Naive thymus-derived CD4-positive, alpha-beta T cell (primary cell): ENCODE results near the gene CDC20B. TPM values are rescaled to one million over a fixed set of nuclear protein-coding genes. Genes with fewer than 3 reads are reported as not detected.

Experiments
- ATAC-seq: fragments of 150-1000 bp; cut with Tn5 transposase; 2 replicates; pipeline ENCODE4 v1.10.0; 2021; ENCODE audit warnings: mild to moderate bottlenecking, moderate library complexity
- CTCF ChIA-PET: fragments of 350-600 bp; sonication (Branson Sonifier 250); formaldehyde crosslinking; loops from one replicate; lab custom pipeline; 2021; ENCODE audit warnings: antibody characterized with exemption; lab: Charles Lee
- POLR2A ChIA-PET: fragments of 350-600 bp; sonication (Branson Sonifier 250); formaldehyde crosslinking; loops from one replicate; lab custom pipeline; 2021; ENCODE audit warnings: antibody characterized with exemption, inconsistent platforms; lab: Charles Lee
- DNase-seq, 9 donors: peaks; one replicate each; pipeline versions ENCODE4 v3.0.0 to v3.0.0-alpha.2; 2020 to 2022; ENCODE audit warnings: mixed read lengths in 1 of 9
- H3K27ac ChIP-seq: one replicate; pipeline ENCODE4 v1.7.0; 2013; ENCODE audit warnings: mild to moderate bottlenecking, low read depth, low read length, moderate library complexity
- H3K27me3 ChIP-seq, 2 donors: one replicate each; pipeline ENCODE4 v1.7.0; 2013; ENCODE audit warnings: low read length in 2 of 2, mild to moderate bottlenecking in 2 of 2, moderate library complexity in 2 of 2; ENCODE audit not compliant: control insufficient read depth in 2 of 2, insufficient read depth in 2 of 2
- H3K36me3 ChIP-seq, 3 experiments: 1 replicate in 2 of 3; 2 replicates in 1 of 3; pipeline ENCODE4 v1.7.0; 2013; ENCODE audit warnings: low read length in 3 of 3, mild to moderate bottlenecking in 3 of 3, moderate library complexity in 1 of 3; ENCODE audit not compliant: insufficient read depth in 3 of 3, control insufficient read depth in 2 of 3
- H3K4me1 ChIP-seq, 2 donors: one replicate each; pipeline ENCODE4 v1.7.0; 2013; ENCODE audit warnings: low read length in 2 of 2, mild to moderate bottlenecking in 2 of 2, moderate library complexity in 1 of 2; ENCODE audit not compliant: control insufficient read depth in 2 of 2, insufficient read depth in 2 of 2
- H3K4me3 ChIP-seq: 2 replicates; pipeline ENCODE4 v1.7.0; 2013; ENCODE audit warnings: mild to moderate bottlenecking, low read length
- H3K9me3 ChIP-seq, 3 experiments: 1 replicate in 2 of 3; 2 replicates in 1 of 3; pipeline ENCODE4 v1.7.0; 2013; ENCODE audit warnings: low read length in 3 of 3; ENCODE audit not compliant: control insufficient read depth in 2 of 3
- H3K27ac Mint-ChIP-seq, 9 donors: one replicate each; pipeline ENCODE4 v1.8.0; 2020 to 2022; ENCODE audit warnings: mixed read lengths in 9 of 9, mild to moderate bottlenecking in 8 of 9, moderate library complexity in 5 of 9, inconsistent platforms in 2 of 9
- H3K27me3 Mint-ChIP-seq, 5 donors: one replicate each; pipeline ENCODE4 v1.8.0; 2021 to 2022; ENCODE audit warnings: mixed read lengths in 5 of 5, mild to moderate bottlenecking in 1 of 5
- H3K36me3 Mint-ChIP-seq, 5 donors: one replicate each; pipeline ENCODE4 v1.8.0; 2020 to 2022; ENCODE audit warnings: mixed read lengths in 5 of 5, mild to moderate bottlenecking in 3 of 5, inconsistent platforms in 1 of 5
- H3K4me1 Mint-ChIP-seq, 7 donors: one replicate each; pipeline ENCODE4 v1.8.0; 2020 to 2022; ENCODE audit warnings: mixed read lengths in 7 of 7, mild to moderate bottlenecking in 3 of 7, inconsistent platforms in 1 of 7
- H3K4me3 Mint-ChIP-seq, 10 donors: one replicate each; pipeline ENCODE4 v1.8.0; 2020 to 2022; ENCODE audit warnings: mild to moderate bottlenecking in 10 of 10, mixed read lengths in 10 of 10, moderate library complexity in 6 of 10, inconsistent platforms in 2 of 10
- H3K9me3 Mint-ChIP-seq, 11 donors: one replicate each; pipeline ENCODE4 v1.8.0; 2020 to 2022; ENCODE audit warnings: mixed read lengths in 11 of 11, mild to moderate bottlenecking in 4 of 11, inconsistent platforms in 1 of 11, moderate library complexity in 1 of 11
- intact Hi-C, 2 donors: fragments of 100-400 bp; cut with micrococcal nuclease; formaldehyde crosslinking; loops; one replicate each; pipeline ENCODE4 v1.15.1; 2023
- polyA plus RNA-seq, 2 donors: library from polyadenylated mRNA; unstranded; fragments of 300-500 nt; fragmentation: Illumina TruSeq; gene quantifications; one replicate each; pipeline ENCODE4 v1.2.3, GENCODE V29; 2021
- total RNA-seq, 6 experiments: library from RNA in 5 of 6; stranded (reverse) in 5 of 6; gene quantifications; 1 replicate in 5 of 6; 2 replicates in 1 of 6; pipeline ENCODE4 v1.2.3 and lab custom pipeline; 2021 to 2026

The CDC20B gene
- total and polyA plus RNA-seq, 7 experiments from 2014 or later = 0.44 TPM; not detected in 6

GRCh38 chr5:55071413-55071812 lies 101.6 kb downstream of the CDC20B start:
- ChIA-PET POLR2A (interaction anchor here (0.6 to 2.8 kb wide), 5 partner anchors 23 to 440 kb away, joined by 3 to 8 read pairs (median 4); no protein-coding TSS in a partner anchor), CTCF (interaction anchor here (0.7 to 1.3 kb wide), 2 partner anchors 13 to 20 kb away, joined by 3 read pairs; no protein-coding TSS in a partner anchor)
- no peak overlapping the region for H3K4me3 ChIP-seq
- no peak overlapping the region for H3K27ac ChIP-seq
- Mint-ChIP-seq H3K27ac (peak overlapping the region in 7 of 9 donors; percentile 6 to 80 (median 67)), H3K9me3 (peaks cover 0 to 22% (median 0%) of the 10 kb centered on the region in 11 donors), H3K4me1 (peaks cover 23 to 65% (median 53%) of the 10 kb centered on the region in 7 donors), H3K36me3 (peaks cover 0 to 42% (median 0%) of the 10 kb centered on the region in 5 donors), H3K27me3 (no peaks in the 10 kb centered on the region), H3K4me3 (peak overlapping the region in 2 of 10 donors; percentile 23 to 36)
- intact Hi-C loops = no loop called here
- no peak for DNase-seq
- no peaks in the 10 kb centered on the region for H3K27me3 ChIP-seq
- H3K4me1 ChIP-seq = peaks cover 27 to 35% of the 10 kb centered on the region in 2 donors
- no peak for ATAC-seq
- H3K36me3 ChIP-seq = no peaks in the 10 kb centered on the region
- H3K9me3 ChIP-seq = no peaks in the 10 kb centered on the region

DNA sequence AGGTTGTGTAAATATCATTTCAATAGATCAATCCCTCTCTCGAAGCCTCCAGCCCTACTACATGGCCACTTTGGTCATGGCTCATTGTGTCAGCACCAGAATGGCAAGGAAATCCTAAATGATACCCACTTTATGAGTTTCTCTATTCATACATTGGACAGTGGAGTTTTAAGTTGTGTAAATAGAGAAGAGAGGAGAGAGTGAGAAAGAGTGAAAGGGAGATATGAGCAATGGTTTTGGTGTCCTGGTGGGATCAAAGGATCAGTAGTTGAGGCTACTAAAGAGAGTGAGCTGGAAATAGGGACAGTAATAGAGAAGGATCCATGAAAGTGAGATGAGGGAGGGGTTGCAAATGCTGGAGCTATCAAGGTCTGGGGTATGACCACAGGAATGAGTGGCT lies 102.0 kb downstream of the CDC20B start:
- no peak for ATAC-seq
- H3K9me3 ChIP-seq = no peaks in the 10 kb centered on the region
- peaks cover 0 to 26% (median 0%) of the 10 kb centered on the region in 11 donors for H3K9me3 Mint-ChIP-seq
- no peaks in the 10 kb centered on the region for H3K27me3 ChIP-seq
- intact Hi-C loops = no loop called here
- no peak for DNase-seq
- ChIA-PET POLR2A (interaction anchor here (0.6 to 2.8 kb wide), 5 partner anchors 26 to 440 kb away, joined by 3 to 11 read pairs (median 5); no protein-coding TSS in a partner anchor), CTCF (interaction anchor here (1.3 kb wide), 1 partner anchor 21 kb away, joined by 3 read pairs; no protein-coding TSS in a partner anchor)
- no peak overlapping the region for H3K27ac ChIP-seq
- no peaks in the 10 kb centered on the region for H3K36me3 ChIP-seq
- H3K27me3 Mint-ChIP-seq = no peaks in the 10 kb centered on the region
- H3K27ac Mint-ChIP-seq = peak overlapping the region in 7 of 9 donors; percentile 9 to 80 (median 67)
- H3K4me3 ChIP-seq = no peak overlapping the region
- peak overlapping the region in 2 of 10 donors; percentile 23 to 36 for H3K4me3 Mint-ChIP-seq
- H3K4me1 ChIP-seq = peaks cover 27 to 35% of the 10 kb centered on the region in 2 donors
- H3K4me1 Mint-ChIP-seq = peaks cover 25 to 69% (median 57%) of the 10 kb centered on the region in 7 donors
- peaks cover 0 to 46% (median 0%) of the 10 kb centered on the region in 5 donors for H3K36me3 Mint-ChIP-seq

GRCh38 chr5:55066277-55066676 lies 106.7 kb downstream of the CDC20B start:
- peaks cover 21 to 27% of the 10 kb centered on the region in 2 donors for H3K4me1 ChIP-seq
- Mint-ChIP-seq H3K4me3 (peak overlapping the region in 1 of 10 donors; percentile 22), H3K36me3 (peaks cover 0 to 66% (median 0%) of the 10 kb centered on the region in 5 donors), H3K9me3 (peaks cover 0 to 36% (median 0%) of the 10 kb centered on the region in 11 donors), H3K4me1 (peaks cover 33 to 83% (median 62%) of the 10 kb centered on the region in 7 donors), H3K27me3 (peaks cover 0 to 4% (median 0%) of the 10 kb centered on the region in 5 donors), H3K27ac (peak overlapping the region in 1 of 9 donors; percentile 12)
- CTCF ChIA-PET = no interaction called here
- DNase-seq = no peak
- no peak overlapping the region for H3K4me3 ChIP-seq
- POLR2A ChIA-PET = no interaction called here
- intact Hi-C loops = no loop called here
- ATAC-seq = no peak
- H3K9me3 ChIP-seq = no peaks in the 10 kb centered on the region
- no peaks in the 10 kb centered on the region for H3K27me3 ChIP-seq
- no peaks in the 10 kb centered on the region for H3K36me3 ChIP-seq
- no peak overlapping the region for H3K27ac ChIP-seq

DNA sequence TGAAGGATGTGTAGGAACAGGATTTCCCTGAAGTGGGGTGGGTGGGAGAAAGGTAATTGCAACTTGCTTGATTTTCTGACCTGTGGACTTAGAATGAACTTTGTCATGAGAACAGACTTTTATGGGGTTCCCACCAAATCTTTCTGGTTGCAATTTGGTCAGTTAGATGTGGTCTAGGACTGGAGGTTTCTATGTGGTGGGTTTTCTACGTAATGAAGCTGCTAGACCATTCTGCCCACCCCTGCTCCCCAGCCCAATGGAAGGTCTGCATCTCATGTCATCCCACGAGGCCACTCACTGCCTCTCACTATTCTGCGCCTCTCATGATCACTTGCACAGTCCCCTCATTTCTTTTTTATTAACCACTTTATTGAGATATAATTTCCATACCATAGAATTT lies 108.5 kb downstream of the CDC20B start:
- POLR2A ChIA-PET = interaction anchor here (0.9 to 1.0 kb wide), 2 partner anchors 10 to 20 kb away, joined by 3 to 4 read pairs; no protein-coding TSS in a partner anchor
- Mint-ChIP-seq H3K9me3 (peaks cover 0 to 38% (median 0%) of the 10 kb centered on the region in 11 donors), H3K4me1 (peaks cover 30 to 82% (median 68%) of the 10 kb centered on the region in 7 donors), H3K36me3 (peaks cover 0 to 63% (median 3%) of the 10 kb centered on the region in 5 donors), H3K4me3 (peak overlapping the region in 1 of 10 donors; percentile 7), H3K27me3 (peaks cover 0 to 4% (median 0%) of the 10 kb centered on the region in 5 donors), H3K27ac (peak overlapping the region in 4 of 9 donors; percentile 16 to 36 (median 28))
- Histone ChIP-seq H3K36me3 (no peaks in the 10 kb centered on the region), H3K27me3 (no peaks in the 10 kb centered on the region), H3K9me3 (no peaks in the 10 kb centered on the region), H3K4me3 (no peak overlapping the region), H3K4me1 (peaks cover 26 to 30% of the 10 kb centered on the region in 2 donors), H3K27ac (no peak overlapping the region)
- ATAC-seq (no peak), DNase-seq (no peak)
- intact Hi-C loops = loop anchor here in 1 of 2 donors (5.0 kb wide), 1 partner anchor 37 kb away; no protein-coding TSS in a partner anchor
- CTCF ChIA-PET = no interaction called here

GRCh38 chr5:55063899-55064298 lies 109.1 kb downstream of the CDC20B start:
- Histone ChIP-seq H3K27ac (no peak overlapping the region), H3K4me1 (peaks cover 26 to 30% of the 10 kb centered on the region in 2 donors), H3K9me3 (no peaks in the 10 kb centered on the region), H3K27me3 (no peaks in the 10 kb centered on the region), H3K4me3 (no peak overlapping the region), H3K36me3 (no peaks in the 10 kb centered on the region)
- Mint-ChIP-seq H3K4me1 (peaks cover 28 to 76% (median 68%) of the 10 kb centered on the region in 7 donors), H3K4me3 (peak overlapping the region in 3 of 10 donors; percentile 8 to 53 (median 52)), H3K27ac (peak overlapping the region in 6 of 9 donors; percentile 21 to 77 (median 32)), H3K27me3 (peaks cover 0 to 4% (median 0%) of the 10 kb centered on the region in 5 donors), H3K9me3 (peaks cover 0 to 34% (median 0%) of the 10 kb centered on the region in 11 donors), H3K36me3 (peaks cover 0 to 58% (median 3%) of the 10 kb centered on the region in 5 donors)
- intact Hi-C loops = loop anchor here (1.0 to 5.0 kb wide), 3 partner anchors 8 to 157 kb away; no protein-coding TSS in a partner anchor
- ATAC-seq (no peak), DNase-seq (no peak)
- CTCF ChIA-PET = interaction anchor here (0.9 kb wide), 1 partner anchor 80 kb away, joined by 3 read pairs; no protein-coding TSS in a partner anchor
- POLR2A ChIA-PET = interaction anchor here (1.0 kb wide), 1 partner anchor 11 kb away, joined by 3 read pairs; no protein-coding TSS in a partner anchor

DNA sequence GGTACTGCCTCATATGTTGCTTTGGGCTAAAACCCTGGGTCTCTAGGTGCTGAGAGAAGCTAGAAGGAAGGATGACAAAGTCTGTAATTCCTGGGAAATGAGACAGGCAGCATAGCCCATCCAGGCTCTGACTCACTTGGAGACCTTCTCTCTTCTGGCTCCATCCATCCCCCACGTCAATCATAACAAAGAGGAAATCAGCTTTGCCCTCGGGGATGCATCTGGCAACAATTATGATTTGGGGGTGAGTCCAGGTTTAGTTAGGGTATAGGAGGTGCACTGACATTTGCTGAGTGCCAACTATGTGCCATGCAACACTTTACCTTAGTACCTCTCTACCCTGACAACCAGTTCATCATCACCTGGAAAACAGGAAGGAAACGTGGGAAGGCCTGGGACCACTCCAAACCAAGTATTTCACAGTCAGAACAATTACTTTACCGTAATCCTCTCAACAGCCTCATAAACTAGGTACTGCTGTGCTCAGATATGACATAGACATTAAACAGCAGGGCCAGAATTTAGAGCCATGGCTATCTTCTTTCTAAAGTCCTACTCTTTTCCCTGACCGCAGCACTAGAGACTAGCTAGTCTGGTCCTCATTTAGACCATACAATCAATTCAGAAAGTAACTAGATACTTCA lies 109.6 kb downstream of the CDC20B start:
- H3K4me3 ChIP-seq = no peak overlapping the region
- peaks cover 26 to 30% of the 10 kb centered on the region in 2 donors for H3K4me1 ChIP-seq
- peaks cover 0 to 38% (median 0%) of the 10 kb centered on the region in 11 donors for H3K9me3 Mint-ChIP-seq
- H3K4me1 Mint-ChIP-seq = peaks cover 28 to 80% (median 68%) of the 10 kb centered on the region in 7 donors
- no peaks in the 10 kb centered on the region for H3K36me3 ChIP-seq
- H3K36me3 Mint-ChIP-seq = peaks cover 0 to 61% (median 3%) of the 10 kb centered on the region in 5 donors
- H3K27me3 ChIP-seq = no peaks in the 10 kb centered on the region
- H3K27ac ChIP-seq = no peak overlapping the region
- H3K27me3 Mint-ChIP-seq = peaks cover 0 to 7% (median 0%) of the 10 kb centered on the region in 5 donors
- ATAC-seq (no peak), DNase-seq (no peak)
- POLR2A ChIA-PET = interaction anchor here (1.0 to 2.3 kb wide), 3 partner anchors 11 to 33 kb away, joined by 3 to 14 read pairs (median 13); no protein-coding TSS in a partner anchor
- H3K4me3 Mint-ChIP-seq = peak overlapping the region in 7 of 10 donors; percentile 6 to 87 (median 73)
- intact Hi-C loops = loop anchor here (1.0 to 5.0 kb wide), 3 partner anchors 9 to 157 kb away; no protein-coding TSS in a partner anchor
- CTCF ChIA-PET = interaction anchor here (0.9 kb wide), 1 partner anchor 79 kb away, joined by 3 read pairs; no protein-coding TSS in a partner anchor
- no peaks in the 10 kb centered on the region for H3K9me3 ChIP-seq
- H3K27ac Mint-ChIP-seq = peak overlapping the region in 5 of 9 donors; percentile 24 to 98 (median 39)
